GM23248 (cell line): Measurements from ENCODE around the gene EIF5B.

Source experiments
- EZH2 ChIP-seq: fragments of 200-600 bp; sonication (generic); IDR thresholded peaks from 2 replicates; pipeline ENCODE4 v1.6.1; 2018; ENCODE audit warnings: antibody characterized with exemption, mild to moderate bottlenecking; ENCODE audit not compliant: insufficient read depth, poor library complexity, severe bottlenecking
- EZH2phosphoT487 ChIP-seq: fragments of 200-600 bp; sonication (generic); IDR thresholded peaks from 2 replicates; pipeline ENCODE4 v1.6.1; 2018; ENCODE audit warnings: antibody characterized with exemption, moderate library complexity, mild to moderate bottlenecking, low read depth; ENCODE audit not compliant: insufficient read depth

- TF ChIP-seq EZH2 = no peak
- no peak for TF ChIP-seq EZH2phosphoT487
Measured at GRCh38 chr2:99336804-99337112, 431 bp upstream of the EIF5B start.
